Keratinocyte (primary cell): ENCODE results near the gene SH3BP5. TPM values are rescaled to one million over a fixed set of nuclear protein-coding genes. Genes with fewer than 3 reads are reported as not detected.

Experiments used
- DNase-seq: peaks from one replicate; pipeline ENCODE4 v3.0.0-alpha.2; 2011; ENCODE audit warnings: low read depth, missing footprints, low spot score
- FAIRE-seq: peaks from 2 replicates; lab custom pipeline; 2011; peaks lifted over from hg19 to GRCh38; lab: Jason Lieb, UNC
- H2AFZ ChIP-seq: 2 replicates; pipeline ENCODE4 v1.6.0; 2012; ENCODE audit warnings: low read length, control low read depth, inconsistent platforms; ENCODE audit not compliant: control insufficient read depth
- H3K27ac ChIP-seq: 2 replicates; pipeline ENCODE4 v1.5.1; 2011; ENCODE audit warnings: low read length; ENCODE audit not compliant: control insufficient read depth, insufficient read depth
- H3K27me3 ChIP-seq: 3 replicates; pipeline ENCODE4 v1.6.0; 2011; ENCODE audit warnings: low read length; ENCODE audit not compliant: control insufficient read depth, insufficient read depth; ENCODE audit errors: extremely low read depth
- H3K36me3 ChIP-seq, 2 experiments: 2 replicates in 1 of 2; 3 replicates in 1 of 2; pipeline ENCODE4 v1.5.1; 2011; ENCODE audit warnings: low read length in 2 of 2, mild to moderate bottlenecking in 1 of 2; ENCODE audit not compliant: control insufficient read depth in 2 of 2, insufficient read depth in 2 of 2; ENCODE audit errors: extremely low read depth in 1 of 2
- H3K4me1 ChIP-seq: 3 replicates; pipeline ENCODE4 v1.5.1; 2011; ENCODE audit warnings: low read length; ENCODE audit not compliant: control insufficient read depth, insufficient read depth; ENCODE audit errors: extremely low read depth
- H3K4me2 ChIP-seq: 3 replicates; pipeline ENCODE4 v1.6.0; 2011; ENCODE audit warnings: low read depth, low read length; ENCODE audit not compliant: control insufficient read depth, insufficient read depth; ENCODE audit errors: extremely low read depth
- H3K4me3 ChIP-seq, 3 experiments: fragments of 200-600 bp in 1 of 3; sonication (generic) in 1 of 3; 2 replicates in 2 of 3; 3 replicates in 1 of 3; pipeline ENCODE4 v1.5.1; 2011 to 2016; ENCODE audit warnings: low read length in 3 of 3, mild to moderate bottlenecking in 3 of 3, control low read depth in 2 of 3, inconsistent platforms in 1 of 3, low read depth in 1 of 3, mixed read lengths in 1 of 3, mixed run types in 1 of 3, moderate library complexity in 1 of 3; ENCODE audit not compliant: control insufficient read depth in 2 of 3, insufficient read depth in 2 of 3; ENCODE audit errors: extremely low read depth in 1 of 3
- H3K79me2 ChIP-seq: 2 replicates; pipeline ENCODE4 v1.6.0; 2012; ENCODE audit warnings: low read length; ENCODE audit not compliant: control insufficient read depth, insufficient read depth
- H3K9ac ChIP-seq: 3 replicates; pipeline ENCODE4 v1.6.0; 2011; ENCODE audit warnings: low read length; ENCODE audit not compliant: control insufficient read depth, insufficient read depth; ENCODE audit errors: extremely low read depth
- H3K9me1 ChIP-seq: 3 replicates; pipeline ENCODE4 v1.6.0; 2011; ENCODE audit warnings: low read length; ENCODE audit not compliant: control insufficient read depth, insufficient read depth; ENCODE audit errors: extremely low read depth
- H3K9me3 ChIP-seq: 2 replicates; pipeline ENCODE4 v1.5.1; 2012; ENCODE audit warnings: low read depth, low read length; ENCODE audit not compliant: control insufficient read depth
- H4K20me1 ChIP-seq: 3 replicates; pipeline ENCODE4 v1.6.0; 2011; ENCODE audit warnings: low read length; ENCODE audit not compliant: control insufficient read depth, insufficient read depth; ENCODE audit errors: extremely low read depth
- EZH2 ChIP-seq: IDR thresholded peaks from one replicate; pipeline ENCODE4 v1.6.1; 2012; ENCODE audit warnings: inconsistent platforms, mild to moderate bottlenecking, low read length, moderate library complexity
- dilution Hi-C: fragments of 300-500 bp; cut with MboI; formaldehyde crosslinking; loops from one replicate; pipeline ENCODE4 v1.7.0; 2020; ENCODE audit warnings: low sequenced_read_pairs; ENCODE audit not compliant: extremely low pct_ligation_motif_present
- polyA plus RNA-seq, 5 experiments: library from polyadenylated mRNA; depleted of rRNA in 3 of 5; stranded (reverse) in 3 of 5; stranded (forward) in 1 of 5; unstranded in 1 of 5; fragments of >200 nt; gene quantifications; 1 replicate in 1 of 5; 2 replicates in 3 of 5; 3 replicates in 1 of 5; pipeline versions ENCODE4 v1.2.1 to v1.2.3, GENCODE V29; 2011 to 2012; ENCODE audit warnings: missing spikeins in 2 of 5, low read depth in 1 of 5, low replicate concordance in 1 of 5
- TF ChIP-seq, protein P1 (sequence below), 3 experiments: IDR thresholded peaks in 1 of 3; conservative IDR thresholded peaks in 1 of 3; optimal IDR thresholded peaks in 1 of 3; 2 replicates in 2 of 3; 3 replicates in 1 of 3; pipeline versions ENCODE3 to v1.5.1; 2011; ENCODE audit warnings: low read length in 3 of 3, mild to moderate bottlenecking in 3 of 3, moderate library complexity in 2 of 3, control low read depth in 1 of 3, inconsistent platforms in 1 of 3; ENCODE audit not compliant: insufficient read depth in 2 of 3; ENCODE audit errors: extremely low read depth in 1 of 3

The SH3BP5 gene
- polyA plus RNA-seq, 1 donor (not counting 4 experiments of a cell fraction or from before 2014, with no cell fraction given): 13.4 TPM

DNA sequence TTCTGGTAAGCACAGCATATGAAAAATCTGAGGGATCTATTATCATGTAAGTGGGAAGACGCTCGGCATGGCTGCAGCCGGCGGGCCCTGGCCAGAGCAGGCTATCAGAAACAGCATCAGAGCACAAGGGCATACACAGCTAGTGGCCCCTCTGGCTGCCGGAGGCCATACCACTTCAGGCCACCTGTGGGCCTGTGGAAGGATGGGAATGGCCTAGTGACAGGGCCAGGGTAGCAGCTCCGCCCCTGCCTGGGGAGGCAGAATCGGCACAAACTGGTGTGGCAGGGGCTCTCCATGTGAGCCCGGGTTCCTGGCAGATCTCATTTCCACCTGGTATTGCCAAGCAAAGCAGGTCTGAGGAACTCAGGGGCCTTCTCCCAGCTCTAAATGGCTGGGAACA, 46.4 kb downstream of the SH3BP5 start:
- Histone ChIP-seq H3K79me2 (no peaks in the 10 kb centered on the region), H3K27ac (no peak overlapping the region)
- dilution Hi-C loops: no loop called here

DNA sequence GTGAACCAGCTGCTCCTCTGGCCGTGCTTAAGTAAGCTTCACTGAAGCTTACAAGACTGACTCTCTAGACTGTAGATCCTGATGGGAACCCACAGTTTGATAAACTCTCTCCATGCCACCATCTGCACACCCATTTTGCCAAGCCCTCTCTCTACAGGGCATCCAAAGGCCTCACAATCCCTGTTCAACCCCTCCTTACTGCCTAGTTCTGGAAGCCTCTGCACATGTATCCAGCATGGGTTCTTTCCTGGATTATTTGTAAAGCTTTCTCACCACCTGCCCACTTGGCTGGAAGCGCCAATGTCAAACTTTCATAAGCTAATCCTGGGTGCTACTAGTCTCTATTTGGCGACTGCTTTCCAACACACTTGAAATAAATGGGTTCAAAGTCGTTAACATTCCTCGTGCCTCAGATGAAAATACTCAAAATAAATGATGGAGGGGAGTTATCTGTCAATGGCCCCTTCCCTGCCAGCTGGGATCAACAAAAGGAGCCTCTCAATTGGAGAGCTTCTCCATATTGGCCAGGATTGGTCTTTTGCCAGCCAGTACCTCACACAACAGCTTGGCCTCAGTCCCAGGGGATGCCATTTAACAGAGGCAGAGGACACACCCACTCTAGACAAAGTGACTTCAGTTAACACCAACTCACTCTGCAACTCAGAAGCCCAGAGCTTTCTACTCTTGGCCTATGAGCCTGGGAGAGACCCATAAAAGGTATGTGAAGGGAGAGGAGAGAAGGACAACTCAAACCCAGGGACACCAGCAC, 48.1 kb downstream of the SH3BP5 start:
- dilution Hi-C loops: no loop called here
- Histone ChIP-seq H2AFZ (no peak overlapping the region), H3K4me2 (no peak overlapping the region), H3K9me1 (no peaks in the 10 kb centered on the region), H3K79me2 (no peaks in the 10 kb centered on the region), H4K20me1 (no peaks in the 10 kb centered on the region), H3K27me3 (no peaks in the 10 kb centered on the region), H3K9ac (no peak overlapping the region), H3K36me3 (no peaks in the 10 kb centered on the region), H3K4me1 (peaks cover 4% of the 10 kb centered on the region), H3K4me3 (no peak overlapping the region), H3K27ac (no peak overlapping the region), H3K9me3 (no peaks in the 10 kb centered on the region)
- DNase-seq (no peak), FAIRE-seq (no peak)
- no peak for TF ChIP-seq EZH2
- TF ChIP-seq, protein P1, sequence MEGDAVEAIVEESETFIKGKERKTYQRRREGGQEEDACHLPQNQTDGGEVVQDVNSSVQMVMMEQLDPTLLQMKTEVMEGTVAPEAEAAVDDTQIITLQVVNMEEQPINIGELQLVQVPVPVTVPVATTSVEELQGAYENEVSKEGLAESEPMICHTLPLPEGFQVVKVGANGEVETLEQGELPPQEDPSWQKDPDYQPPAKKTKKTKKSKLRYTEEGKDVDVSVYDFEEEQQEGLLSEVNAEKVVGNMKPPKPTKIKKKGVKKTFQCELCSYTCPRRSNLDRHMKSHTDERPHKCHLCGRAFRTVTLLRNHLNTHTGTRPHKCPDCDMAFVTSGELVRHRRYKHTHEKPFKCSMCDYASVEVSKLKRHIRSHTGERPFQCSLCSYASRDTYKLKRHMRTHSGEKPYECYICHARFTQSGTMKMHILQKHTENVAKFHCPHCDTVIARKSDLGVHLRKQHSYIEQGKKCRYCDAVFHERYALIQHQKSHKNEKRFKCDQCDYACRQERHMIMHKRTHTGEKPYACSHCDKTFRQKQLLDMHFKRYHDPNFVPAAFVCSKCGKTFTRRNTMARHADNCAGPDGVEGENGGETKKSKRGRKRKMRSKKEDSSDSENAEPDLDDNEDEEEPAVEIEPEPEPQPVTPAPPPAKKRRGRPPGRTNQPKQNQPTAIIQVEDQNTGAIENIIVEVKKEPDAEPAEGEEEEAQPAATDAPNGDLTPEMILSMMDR (optimal IDR thresholded peaks at IDR 0.05 in 1 of 3, IDR thresholded peaks at IDR 0.05 in 1 of 3, conservative IDR thresholded peaks at IDR 0.05 in 1 of 3; ENCODE audit: extremely low read depth in 1 of 3, insufficient read depth in 2 of 3, low read length in 3 of 3): no peak

More for the DNA sequence above, 46.4 kb downstream of the SH3BP5 start:
- TF ChIP-seq EZH2: no peak
- TF ChIP-seq, protein P1 (optimal IDR thresholded peaks at IDR 0.05 in 1 of 3, IDR thresholded peaks at IDR 0.05 in 1 of 3, conservative IDR thresholded peaks at IDR 0.05 in 1 of 3; ENCODE audit: extremely low read depth in 1 of 3, insufficient read depth in 2 of 3, low read length in 3 of 3): no peak
- Histone ChIP-seq H3K9me3 (no peaks in the 10 kb centered on the region), H2AFZ (no peak overlapping the region), H3K27me3 (no peaks in the 10 kb centered on the region), H3K36me3 (no peaks in the 10 kb centered on the region), H3K4me3 (no peak overlapping the region), H3K4me1 (no peaks in the 10 kb centered on the region), H3K4me2 (no peak overlapping the region), H3K9me1 (no peaks in the 10 kb centered on the region), H3K9ac (no peak overlapping the region), H4K20me1 (no peaks in the 10 kb centered on the region)
- no peak for FAIRE-seq
- no peak for DNase-seq
